HUDEP-2 (cell line): ENCODE measurements around the gene SORCS2.

ENCODE experiments used
- DNase-seq, 76 experiments: peaks; one replicate each; lab custom pipeline; 2025; ENCODE audit not compliant: unreplicated experiment in 76 of 76; lab: John Stamatoyannopoulos, UW

SORCS2 gene

DNA sequence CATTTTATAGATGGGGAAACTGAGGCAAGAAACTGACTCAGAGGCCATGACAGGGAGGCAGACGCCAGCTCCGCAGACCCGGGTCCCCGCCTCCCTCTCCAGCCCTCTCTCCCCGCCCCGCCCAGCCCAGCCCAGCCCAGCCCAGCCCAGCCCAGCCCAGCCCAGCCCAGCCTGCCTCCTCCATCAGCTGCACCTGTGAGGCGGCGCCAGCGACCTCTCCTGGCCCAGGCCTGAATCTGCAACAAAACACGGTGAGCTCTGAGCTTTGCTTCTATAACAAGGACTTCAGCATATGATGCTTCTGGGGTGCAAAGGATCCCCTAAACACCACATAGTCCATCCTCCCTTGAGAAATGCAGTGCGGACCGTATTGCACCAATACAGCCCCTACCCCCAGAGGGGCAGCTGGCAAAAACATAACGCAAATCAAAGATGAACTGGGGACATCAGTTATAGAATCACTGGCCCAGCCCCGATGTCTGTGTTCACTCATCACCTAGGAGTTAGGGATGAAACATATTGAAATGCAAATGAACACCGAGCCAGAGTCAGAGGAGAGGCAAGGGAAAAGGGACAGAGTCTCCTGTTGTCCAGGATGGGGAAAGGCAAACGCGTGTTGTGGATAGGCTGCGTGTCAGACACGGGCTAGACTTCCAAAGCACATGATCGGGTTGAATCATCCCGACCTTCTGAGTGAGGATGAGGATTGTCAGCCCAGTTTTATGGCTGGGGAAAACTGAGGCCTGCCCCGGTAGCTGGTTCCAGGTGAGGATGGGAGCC lies 458.5 kb downstream of the SORCS2 start:
- DNase-seq, result no peak

DNA sequence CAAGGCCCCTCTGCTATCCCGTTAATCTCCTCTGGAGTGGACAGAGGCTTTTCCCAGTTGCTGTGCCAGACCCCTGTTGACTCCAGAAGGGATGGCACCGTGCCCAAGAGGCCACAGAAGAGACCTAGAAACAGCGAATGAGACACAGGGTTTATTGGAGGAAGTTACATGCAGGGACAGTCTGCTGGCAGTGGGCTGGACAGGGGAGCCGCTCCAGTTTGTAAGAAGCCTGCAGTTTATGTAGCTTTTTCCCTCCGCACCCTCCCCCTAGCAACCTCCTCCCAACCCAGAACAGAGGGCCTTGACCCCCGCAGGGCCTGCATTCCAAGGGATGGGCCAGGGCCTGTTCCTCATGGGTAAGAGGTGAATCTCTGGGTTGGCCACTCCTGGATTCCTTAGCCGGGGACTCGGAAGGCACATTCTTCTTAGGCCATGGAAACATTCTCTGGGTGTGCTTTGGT lies 459.2 kb downstream of the SORCS2 start:
- no peak for DNase-seq

DNA sequence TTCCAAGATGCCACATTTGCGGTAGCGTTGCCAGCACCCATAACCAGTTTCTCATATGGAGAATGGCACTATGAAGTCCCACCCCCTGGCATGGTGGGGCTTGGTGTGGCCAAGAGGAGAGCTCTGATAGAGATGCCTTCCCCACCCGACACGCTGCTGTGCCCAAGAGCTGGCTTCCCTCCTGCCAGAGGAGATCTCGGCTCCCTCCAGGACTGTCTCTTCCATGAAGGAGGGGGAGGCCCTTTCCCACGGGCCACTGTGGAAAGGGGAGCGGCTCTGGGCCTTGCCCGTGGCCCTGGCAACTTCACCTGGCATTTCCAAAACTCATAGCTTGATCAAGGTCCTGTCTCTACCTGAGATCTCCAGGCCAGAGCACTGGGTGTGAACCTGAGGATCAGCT lies 459.7 kb downstream of the SORCS2 start:
- DNase-seq, result no peak

DNA sequence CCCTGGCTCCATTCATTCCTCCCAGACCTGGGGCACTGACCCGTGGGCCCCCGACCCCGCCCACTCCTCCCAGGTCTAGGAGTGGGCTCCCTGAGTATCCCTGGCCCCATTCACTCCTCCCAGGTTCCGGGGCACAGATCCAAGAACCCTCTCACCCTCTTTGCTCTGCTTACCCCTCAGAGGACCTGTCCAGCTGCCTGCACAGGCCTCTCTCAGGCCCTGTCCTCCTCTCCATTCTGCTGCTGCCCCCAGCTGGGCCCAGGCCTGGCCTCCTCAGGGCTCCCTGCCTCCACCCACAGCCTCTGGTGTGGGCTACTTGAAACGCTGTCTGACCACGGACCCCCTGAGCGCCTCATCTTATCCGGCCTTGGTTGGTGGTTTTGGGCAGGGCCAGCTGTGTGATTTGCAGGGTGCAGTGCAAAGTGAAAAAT lies 460.1 kb downstream of the SORCS2 start:
- DNase-seq, result no peak

DNA sequence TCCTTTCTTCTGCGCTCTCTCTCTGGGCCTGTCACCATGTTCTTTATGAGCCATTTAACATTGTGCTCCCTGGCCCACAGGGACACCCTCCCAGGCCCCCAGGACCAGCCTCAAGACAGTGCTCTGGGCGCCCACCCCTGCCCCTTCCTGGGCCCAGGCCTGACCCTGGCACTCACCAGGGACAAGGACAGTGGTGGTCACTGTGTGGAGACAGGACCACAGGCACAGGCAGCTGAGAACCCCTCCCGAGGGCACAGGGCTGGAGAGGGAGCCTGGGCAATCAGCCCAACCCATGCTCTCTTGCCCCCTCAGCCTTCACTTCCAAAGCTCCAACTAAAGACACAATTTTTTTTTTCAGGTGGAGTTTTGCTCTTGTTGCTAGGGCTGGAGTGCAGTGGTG lies 460.6 kb downstream of the SORCS2 start:
- no peak for DNase-seq

DNA sequence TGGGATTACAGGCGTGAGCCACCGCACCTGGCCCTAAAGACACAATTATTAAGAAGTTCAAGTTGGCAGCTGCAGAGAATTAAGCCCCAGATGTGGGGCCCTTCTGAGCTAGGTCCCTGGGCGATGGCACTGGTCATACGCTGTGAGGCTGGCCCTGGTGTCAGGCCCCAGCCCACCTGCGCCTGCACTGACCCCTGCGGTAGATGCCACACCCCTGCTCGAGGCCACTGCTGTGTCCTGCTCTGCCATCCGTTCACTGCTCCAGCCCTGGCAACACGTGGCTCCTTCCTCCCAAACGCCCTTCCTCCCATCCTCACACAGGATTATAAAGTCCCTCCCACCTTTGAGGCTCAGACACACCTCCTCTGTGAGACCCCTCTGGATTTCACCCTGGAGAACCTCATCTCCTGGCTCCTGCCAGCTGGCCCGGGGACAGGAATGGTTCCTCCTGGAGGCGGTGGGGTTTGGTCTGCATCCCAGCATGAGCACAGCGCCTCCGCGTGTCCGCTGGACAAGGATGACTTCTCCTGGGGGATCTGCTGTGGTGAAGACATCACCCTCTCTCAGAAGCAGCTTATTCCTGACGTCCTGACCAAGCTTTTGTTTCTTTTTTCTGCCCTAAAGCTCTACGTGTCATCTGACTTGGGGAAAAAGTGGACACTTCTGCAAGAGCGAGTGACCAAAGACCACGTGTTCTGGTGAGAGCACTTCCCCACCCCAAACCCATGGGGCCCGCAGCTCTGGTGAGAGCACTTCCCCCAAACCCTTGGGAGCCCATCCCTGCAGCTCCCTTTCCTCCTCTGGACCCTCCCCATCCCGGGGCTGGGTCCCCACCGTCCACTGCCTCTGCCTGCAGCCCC lies 461.4 kb downstream of the SORCS2 start:
- no peak for DNase-seq

DNA sequence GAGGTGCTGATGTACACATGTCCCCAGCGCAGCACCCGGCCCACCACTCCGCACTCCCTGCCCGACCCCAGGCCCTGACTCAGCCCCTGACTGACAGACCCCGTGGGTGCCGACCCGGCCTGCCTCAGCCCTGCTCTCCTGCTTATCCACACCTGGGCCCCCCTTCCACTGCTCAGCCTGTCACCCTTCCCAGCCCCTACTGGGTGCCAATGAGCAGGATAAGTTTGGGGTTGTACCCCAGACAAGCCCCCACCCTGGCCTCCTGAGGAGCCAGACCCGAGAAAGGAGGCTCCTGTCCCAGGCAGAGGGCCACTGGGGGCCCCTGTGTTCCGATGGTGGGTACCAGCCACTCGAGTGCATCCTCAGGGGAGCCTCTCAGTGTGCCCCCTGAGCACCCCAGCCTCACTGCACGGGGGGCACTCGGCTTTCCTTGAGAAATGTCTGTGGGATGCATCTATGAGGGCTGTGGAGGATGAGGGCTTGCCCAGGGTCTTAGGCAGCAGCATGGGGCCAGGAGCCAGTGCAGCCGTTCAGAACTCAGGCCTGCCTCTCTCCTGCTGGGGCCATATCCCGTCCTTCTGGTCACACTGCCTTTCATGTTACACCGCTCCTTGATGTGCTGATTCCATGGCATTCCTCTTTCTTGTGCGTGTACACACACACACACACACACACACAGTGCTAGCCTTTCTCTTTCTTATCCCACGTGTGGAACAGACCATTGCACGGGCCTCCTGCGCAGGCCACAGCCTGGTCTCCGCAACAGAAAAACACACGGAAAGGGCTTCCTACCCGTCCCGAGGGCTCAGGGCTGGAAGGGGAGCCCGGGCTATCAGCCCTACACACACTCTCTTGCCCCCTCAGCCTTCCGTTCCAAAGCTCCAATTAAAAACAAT lies 462.5 kb downstream of the SORCS2 start:
- no peak for DNase-seq

DNA sequence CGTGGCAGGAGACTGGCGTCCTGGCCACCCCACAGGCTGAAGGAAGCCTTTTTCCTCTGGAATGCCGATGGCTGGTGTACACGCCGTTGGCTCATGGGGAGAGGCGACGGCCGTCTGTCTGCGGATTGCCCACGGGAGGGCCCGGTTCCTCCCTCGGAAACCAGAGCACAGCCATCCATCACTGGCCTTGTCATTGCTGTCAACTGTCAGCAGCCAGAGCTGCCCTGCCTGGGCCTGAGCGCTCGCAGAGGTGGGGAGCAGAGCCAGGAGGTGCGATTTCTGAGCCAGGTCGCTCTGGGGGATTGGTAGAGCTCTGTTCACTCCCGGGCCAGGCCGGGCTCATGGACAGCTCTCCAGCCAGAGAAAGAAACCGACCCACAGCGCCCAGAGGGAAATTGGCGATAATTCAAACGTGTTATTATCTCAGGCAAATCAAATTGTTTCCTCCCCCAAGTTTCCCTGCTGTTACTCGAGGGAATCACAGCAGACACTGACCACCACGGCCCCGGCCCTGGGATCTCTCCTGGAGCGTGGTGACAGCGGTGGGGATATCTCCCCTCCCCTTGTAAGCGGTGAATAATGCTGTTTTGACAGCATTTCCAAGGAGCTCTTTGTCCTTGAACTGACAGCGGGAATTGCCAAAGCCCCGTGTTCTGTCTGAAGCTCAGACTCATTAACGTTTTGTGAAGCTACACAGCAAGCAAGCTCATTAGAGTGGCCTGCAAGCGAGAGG lies 463.3 kb downstream of the SORCS2 start:
- DNase-seq, result no peak

DNA sequence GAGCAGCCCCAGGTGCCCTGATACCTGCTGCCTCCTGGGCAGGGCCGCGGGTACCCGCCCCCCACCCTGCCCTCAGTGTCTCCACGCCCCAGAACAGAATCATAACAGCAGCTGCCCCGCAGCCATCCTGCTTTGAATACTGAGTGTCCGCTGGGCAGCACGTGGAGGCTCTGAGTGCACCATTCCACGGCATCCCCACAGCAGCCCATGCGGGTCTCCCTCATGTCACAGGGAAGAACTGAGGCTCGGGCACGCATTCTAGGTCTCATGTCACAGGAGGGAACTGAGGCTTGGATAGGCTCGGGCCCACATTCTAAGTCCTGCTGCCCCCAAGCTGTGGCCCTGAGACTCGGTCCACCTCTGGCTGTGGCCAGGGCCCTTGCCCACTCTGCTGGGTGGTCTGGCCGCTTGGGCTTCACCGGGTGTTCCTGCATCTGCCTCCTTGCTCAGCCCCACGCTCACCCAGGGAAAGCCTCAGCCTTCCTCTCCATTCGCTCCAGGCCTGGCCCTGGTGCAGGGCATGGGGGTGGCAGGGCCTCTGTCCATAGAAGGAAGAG lies 464.0 kb downstream of the SORCS2 start:
- DNase-seq, result no peak

DNA sequence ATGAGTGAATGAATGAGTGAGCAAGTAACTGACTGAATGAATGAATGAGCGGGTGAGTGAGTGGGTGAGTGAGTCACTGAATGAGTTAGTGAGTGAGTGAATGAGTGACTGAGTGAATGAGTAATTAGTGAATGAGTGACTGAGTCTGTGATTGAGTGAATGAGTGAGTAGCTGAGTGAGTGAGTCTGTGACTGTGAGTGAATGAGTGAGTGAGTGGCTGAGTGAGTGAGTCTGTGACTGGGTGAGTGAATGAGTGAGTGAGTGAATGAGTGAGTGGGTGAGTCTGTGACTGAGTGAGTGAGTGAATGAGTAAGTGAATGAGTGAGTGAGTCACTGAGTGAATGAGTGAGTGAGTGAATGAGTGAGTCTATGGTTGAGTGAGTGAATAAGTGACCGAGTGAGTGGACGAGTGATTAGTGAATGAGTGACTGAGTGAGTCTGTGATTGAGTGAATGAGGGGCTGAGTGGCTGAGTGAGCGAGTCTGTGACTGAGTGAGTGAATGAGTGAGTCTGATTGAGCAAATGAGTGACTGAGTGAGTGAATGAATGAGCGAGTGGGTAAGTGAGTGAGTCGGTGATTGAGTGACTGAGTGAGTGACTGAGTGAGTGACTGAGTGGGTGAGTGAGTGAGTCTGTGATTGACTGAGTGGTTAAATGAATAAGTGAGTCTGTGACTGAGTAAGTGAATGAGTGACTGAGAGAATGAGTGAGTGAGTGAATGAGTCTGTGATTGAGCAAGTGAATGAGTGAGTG lies 465.4 kb downstream of the SORCS2 start:
- no peak for DNase-seq

DNA sequence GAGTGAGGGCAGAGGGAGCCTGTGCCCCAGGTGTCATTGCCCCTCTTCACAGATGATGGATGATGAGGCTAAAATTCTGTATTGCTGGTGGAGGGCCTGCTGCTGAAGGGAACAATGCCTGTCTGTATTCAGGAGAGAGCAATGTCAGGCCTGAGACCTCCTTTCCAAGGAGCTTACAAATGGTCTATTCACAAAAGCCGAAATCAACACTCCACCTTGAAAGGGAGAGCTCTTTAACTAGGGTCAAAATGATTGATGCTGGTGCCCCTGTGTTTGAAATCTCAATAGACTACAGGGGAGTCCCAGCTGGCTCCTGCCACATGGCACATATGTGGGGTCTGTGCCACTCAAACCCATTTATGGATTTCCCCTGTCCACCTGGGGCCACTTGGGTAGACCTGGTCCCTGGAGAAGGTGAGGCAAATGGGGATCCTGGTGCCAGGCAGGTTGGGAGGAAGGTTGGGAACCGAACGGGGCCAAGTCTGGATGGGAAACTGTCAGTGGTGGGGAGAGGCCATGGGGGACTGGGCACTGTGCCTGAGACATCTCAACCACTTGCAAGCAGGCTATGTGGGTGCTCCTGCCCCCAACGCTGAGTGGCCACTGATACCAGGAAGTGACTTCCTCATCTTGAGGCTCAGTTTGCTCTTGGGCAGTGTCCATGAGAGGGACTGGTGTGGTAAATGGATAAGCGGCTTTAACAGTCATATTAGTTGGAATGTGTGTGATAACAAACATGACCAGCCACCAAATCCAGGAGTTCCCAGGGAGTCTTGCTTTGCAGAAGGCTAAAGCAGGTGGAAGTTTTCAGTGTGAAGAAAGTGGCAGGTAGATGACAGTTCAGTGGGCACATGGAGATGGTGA lies 466.2 kb downstream of the SORCS2 start:
- no peak for DNase-seq

DNA sequence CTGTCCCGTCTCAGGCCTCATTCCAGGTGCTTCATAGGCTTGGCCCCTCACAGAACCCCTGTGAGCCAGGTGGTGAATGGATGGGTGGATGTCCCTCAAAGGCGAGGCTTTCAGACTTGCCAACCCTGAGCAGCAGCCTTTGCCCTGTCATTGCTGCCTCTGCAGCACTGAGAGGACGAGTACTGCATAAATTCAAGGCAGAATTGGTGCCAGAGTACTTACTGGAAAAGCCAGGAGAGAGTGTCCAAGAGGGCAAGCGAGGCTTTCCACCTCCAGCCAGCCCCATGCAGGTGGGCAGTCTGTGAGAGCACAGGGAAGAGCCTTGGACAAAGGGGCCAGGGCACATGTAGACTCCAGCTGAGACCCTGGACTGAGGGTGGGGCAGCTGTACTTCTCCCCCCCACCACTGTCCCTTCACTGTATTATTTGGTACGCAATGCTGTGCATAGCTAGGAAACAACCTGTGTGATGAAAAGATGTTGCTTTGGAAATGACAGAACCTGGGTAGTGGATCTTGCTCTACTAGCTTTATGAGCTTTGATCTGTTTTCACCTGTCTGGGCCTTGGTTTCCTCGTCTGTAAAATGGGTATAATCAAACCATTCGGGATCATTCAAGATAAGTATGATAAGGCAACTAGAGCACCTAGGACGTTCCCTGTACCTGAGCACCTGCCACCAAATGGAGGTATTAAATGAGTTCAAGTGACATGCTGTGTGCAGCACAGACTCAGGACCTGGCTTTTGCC lies 467.3 kb downstream of the SORCS2 start:
- no peak for DNase-seq

DNA sequence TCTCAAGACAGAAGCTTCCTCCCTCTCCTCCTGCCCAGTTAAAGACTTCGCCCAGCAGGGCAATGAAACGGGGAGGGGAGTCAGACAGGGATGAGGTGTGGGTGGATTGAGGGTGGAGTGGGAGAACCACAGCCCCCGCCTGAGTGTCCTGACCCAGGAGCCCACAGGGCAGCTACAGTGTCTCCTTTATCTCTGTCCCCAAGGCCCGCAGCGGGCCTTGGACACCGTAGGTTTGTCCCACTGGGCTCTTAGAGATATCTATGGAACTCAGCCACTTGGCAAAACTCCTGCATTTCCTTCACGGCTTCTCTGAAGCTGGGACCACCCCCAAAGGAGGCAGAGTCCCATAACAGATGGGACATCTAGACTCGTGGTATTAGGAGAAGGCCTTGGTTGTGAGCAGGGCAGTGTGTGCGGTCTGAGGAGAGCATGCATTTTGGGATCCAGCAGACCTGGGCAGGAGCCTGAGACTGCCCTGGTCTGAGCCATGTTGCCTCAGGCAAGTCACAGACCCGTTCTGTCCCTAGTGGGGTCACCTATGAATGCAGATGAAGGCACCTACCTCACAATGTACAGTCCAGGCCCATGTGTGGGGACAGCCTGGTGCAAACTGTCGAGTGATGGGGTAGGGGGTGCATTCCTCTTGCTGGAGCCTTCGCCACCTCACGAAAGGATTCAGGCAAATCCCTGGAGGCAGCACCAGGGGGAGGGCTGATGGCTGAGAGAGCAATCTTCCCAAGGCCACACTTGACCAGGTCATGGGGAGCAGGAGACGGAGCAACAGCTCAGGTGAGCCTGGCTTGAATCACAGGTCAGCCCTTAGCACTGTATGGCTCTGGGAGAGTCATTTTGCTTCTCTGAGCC lies 468.1 kb downstream of the SORCS2 start:
- DNase-seq, result no peak

DNA sequence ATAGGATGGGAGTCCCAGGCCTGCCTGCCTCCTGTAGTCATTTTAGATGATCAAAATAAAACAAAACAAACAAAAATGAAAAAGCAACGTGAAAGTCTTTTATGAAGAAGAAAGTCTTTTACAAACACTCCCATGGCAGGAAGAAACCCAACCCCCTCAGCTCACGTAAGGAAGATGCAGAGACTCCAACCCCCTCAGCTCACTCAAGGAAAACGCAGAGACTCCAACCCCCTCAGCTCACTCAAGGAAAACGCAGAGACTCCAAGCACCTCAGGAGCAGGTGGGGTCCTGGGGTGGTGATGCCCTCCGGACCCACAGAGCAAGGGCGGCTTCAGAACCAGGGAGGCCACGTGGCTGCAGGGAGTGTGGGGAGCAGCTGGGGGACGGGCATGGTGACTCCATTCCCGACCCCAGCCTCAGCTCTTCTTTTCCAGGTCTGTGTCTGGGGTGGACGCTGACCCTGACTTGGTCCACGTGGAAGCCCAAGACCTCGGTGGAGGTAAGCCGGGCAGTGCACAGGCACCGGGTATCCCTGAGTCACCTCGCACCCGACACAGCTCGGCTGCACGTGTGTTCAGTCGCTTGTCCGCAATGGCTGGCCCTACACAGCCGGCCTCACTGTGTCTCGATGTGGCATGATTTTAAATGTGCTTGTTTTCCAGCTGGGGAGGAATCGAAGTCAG lies 468.9 kb downstream of the SORCS2 start:
- no peak for DNase-seq

DNA sequence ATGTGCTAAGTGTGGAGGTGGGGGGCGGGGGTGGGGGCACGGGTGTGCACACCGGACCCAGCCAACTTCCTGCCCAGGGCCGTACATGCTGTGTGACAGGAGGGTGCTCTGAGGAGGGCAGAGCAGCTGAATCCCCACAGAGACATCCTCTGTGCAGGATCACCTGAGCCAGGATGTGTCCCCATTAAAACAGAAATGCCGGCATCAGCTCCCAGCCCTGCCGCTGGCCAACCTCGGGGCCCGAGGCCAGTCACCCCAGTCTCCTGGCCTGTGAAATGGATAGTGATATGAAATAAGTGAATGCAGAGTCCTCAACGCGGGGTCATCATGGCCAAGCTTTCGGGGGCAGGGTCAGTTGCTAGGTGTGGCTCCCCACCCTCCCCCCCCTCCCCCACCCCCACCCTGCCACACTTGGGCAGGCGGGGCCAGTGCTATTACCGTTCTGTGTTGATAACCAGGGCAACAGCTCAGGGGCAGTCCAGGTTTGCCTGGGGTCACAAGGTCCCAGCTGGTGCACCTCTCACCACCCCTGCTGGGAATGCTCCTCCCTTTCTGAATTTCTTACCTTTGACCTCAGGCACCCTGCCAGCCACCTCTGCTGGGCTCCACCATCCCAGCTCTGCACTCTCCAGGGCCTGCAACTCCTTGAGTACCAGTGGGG lies 469.6 kb downstream of the SORCS2 start:
- no peak for DNase-seq

DNA sequence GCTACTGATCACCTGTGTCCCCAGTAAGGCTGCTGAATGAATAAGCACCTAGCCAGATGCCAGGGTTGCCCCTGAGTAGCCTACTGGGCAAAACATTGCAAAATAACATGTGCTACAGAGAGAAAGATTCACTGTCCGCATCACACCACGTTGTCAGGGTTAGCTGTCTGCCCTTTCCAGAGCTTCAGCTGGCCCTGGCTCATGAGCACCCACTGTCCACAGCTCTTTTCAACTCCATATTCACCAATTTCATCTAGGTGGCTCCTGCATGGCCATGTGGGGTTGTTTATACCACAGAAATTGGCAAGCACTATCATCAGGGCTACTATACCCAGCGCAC lies 470.1 kb downstream of the SORCS2 start:
- DNase-seq, result no peak
